ENCODE measurements around the gene PACS2.
"Not testable (repeated sequence)": the region's sequence is repeated elsewhere in the genome, so short reads cannot be mapped to it uniquely, and the experiment has no call there.

PACS2 gene

GRCh38 chr14:105288936-105289335, 25.6 kb upstream of the PACS2 start:
- not testable (repeated sequence) for DNase-seq (ENCODE audit: low read depth)

- no peak for DNase-seq (ENCODE audit: low read depth)
Observed at GRCh38 chr14:105290621-105291346, 23.8 kb upstream of the PACS2 start.

GRCh38 chr14:105292826-105293711, 21.5 kb upstream of the PACS2 start:
- no peak for DNase-seq (ENCODE audit: low read depth)

GRCh38 chr14:105294142-105294597, 20.4 kb upstream of the PACS2 start:
- peak; percentile 48 for DNase-seq (ENCODE audit: low read depth)

- not testable (repeated sequence) for DNase-seq (ENCODE audit: low read depth)
Observed at GRCh38 chr14:105297311-105297710, 17.2 kb upstream of the PACS2 start.

- DNase-seq (ENCODE audit: low read depth) = peak; percentile 26
Observed at GRCh38 chr14:105299654-105300541, 14.7 kb upstream of the PACS2 start.

GRCh38 chr14:105300542-105301102, 13.9 kb upstream of the PACS2 start, which contains the start of gene BRF1:
TSS of gene BRF1 (minus strand) at chr14:105301001. CDS start at chr14:105300629, 372 bp downstream.
- DNase-seq (ENCODE audit: low read depth) = peak; percentile 94

GRCh38 chr14:105301103-105301914, 13.2 kb upstream of the PACS2 start:
- peak; percentile 96 for DNase-seq (ENCODE audit: low read depth)

- not testable (repeated sequence) for DNase-seq (ENCODE audit: low read depth)
Observed at GRCh38 chr14:105301915-105302249, 12.7 kb upstream of the PACS2 start.

- no peak for DNase-seq (ENCODE audit: low read depth)
Observed at GRCh38 chr14:105303949-105304348, 10.6 kb upstream of the PACS2 start.

GRCh38 chr14:105304565-105304964, 10.0 kb upstream of the PACS2 start:
- no peak for DNase-seq (ENCODE audit: low read depth)

- DNase-seq (ENCODE audit: low read depth) = no peak
Observed at GRCh38 chr14:105305345-105305744, 9.2 kb upstream of the PACS2 start.

GRCh38 chr14:105305791-105306190, 8.8 kb upstream of the PACS2 start:
- DNase-seq (ENCODE audit: low read depth) = no peak

- DNase-seq (ENCODE audit: low read depth) = no peak
Observed at GRCh38 chr14:105307052-105307727, 7.4 kb upstream of the PACS2 start.

GRCh38 chr14:105309371-105309770, 5.2 kb upstream of the PACS2 start:
- no peak for DNase-seq (ENCODE audit: low read depth)

- DNase-seq (ENCODE audit: low read depth) = no peak
Observed at GRCh38 chr14:105311838-105312237, 2.7 kb upstream of the PACS2 start.

GRCh38 chr14:105312973-105313372, 1.6 kb upstream of the PACS2 start:
- DNase-seq (ENCODE audit: low read depth) = no peak

GRCh38 chr14:105313381-105314286, 914 bp upstream of the PACS2 start:
- peak; percentile 15 for DNase-seq (ENCODE audit: low read depth)

GRCh38 chr14:105315211-105315721, 718 bp downstream of the PACS2 start:
- DNase-seq (ENCODE audit: low read depth) = peak; percentile 36
